Fibroblast of lung (primary cell): Measurements from ENCODE around the gene HIVEP3. TPM values are rescaled to one million over a fixed set of nuclear protein-coding genes. Genes with fewer than 3 reads are reported as not detected.

Experiments
- DNase-seq, 2 donors: peaks; one replicate each; pipeline versions ENCODE4 v3.0.0 to v3.0.0-alpha.2; 2010; ENCODE audit warnings: low read depth in 2 of 2
- H2AFZ ChIP-seq: 2 replicates; pipeline ENCODE4 v1.5.1; 2012; ENCODE audit warnings: low read length, control low read depth, inconsistent platforms
- H3K27ac ChIP-seq: 2 replicates; pipeline ENCODE4 v1.5.1; 2011; ENCODE audit warnings: low read length, control low read depth; ENCODE audit not compliant: insufficient read depth
- H3K27me3 ChIP-seq: 2 replicates; pipeline ENCODE4 v1.5.1; 2011; ENCODE audit warnings: mild to moderate bottlenecking, low read length; ENCODE audit not compliant: control insufficient read depth, insufficient read depth
- H3K36me3 ChIP-seq: 2 replicates; pipeline ENCODE4 v1.5.1; 2011; ENCODE audit warnings: low read length; ENCODE audit not compliant: control insufficient read depth, insufficient read depth
- H3K4me1 ChIP-seq: 2 replicates; pipeline ENCODE4 v1.5.1; 2011; ENCODE audit warnings: low read length; ENCODE audit not compliant: control insufficient read depth, insufficient read depth; ENCODE audit errors: extremely low read depth
- H3K4me2 ChIP-seq: 2 replicates; pipeline ENCODE4 v1.5.1; 2011; ENCODE audit warnings: low read length, control low read depth; ENCODE audit not compliant: insufficient read depth; ENCODE audit errors: extremely low read depth
- H3K4me3 ChIP-seq, 4 experiments: fragments of 200-600 bp in 1 of 4; sonication (generic) in 1 of 4; replicated peaks in 1 of 4; 2 replicates each; pipeline ENCODE4 v1.5.1; 2011 to 2016; ENCODE audit warnings: low read length in 4 of 4, low read depth in 3 of 4, mild to moderate bottlenecking in 3 of 4, control low read depth in 2 of 4, inconsistent platforms in 1 of 4, mixed read lengths in 1 of 4; ENCODE audit not compliant: insufficient read depth in 1 of 4; ENCODE audit errors: control extremely low read depth in 1 of 4
- H3K79me2 ChIP-seq: 2 replicates; pipeline ENCODE4 v1.5.1; 2012; ENCODE audit warnings: mild to moderate bottlenecking, low read length, inconsistent platforms; ENCODE audit not compliant: control insufficient read depth, insufficient read depth
- H3K9ac ChIP-seq: 2 replicates; pipeline ENCODE4 v1.5.1; 2011; ENCODE audit warnings: mild to moderate bottlenecking, low read length, control low read depth; ENCODE audit not compliant: insufficient read depth
- H3K9me3 ChIP-seq: 2 replicates; pipeline ENCODE4 v1.5.1; 2012; ENCODE audit warnings: low read depth, low read length; ENCODE audit not compliant: control insufficient read depth, insufficient read depth
- H4K20me1 ChIP-seq: 2 replicates; pipeline ENCODE4 v1.5.1; 2011; ENCODE audit warnings: low read length; ENCODE audit not compliant: control insufficient read depth, insufficient read depth; ENCODE audit errors: extremely low read depth
- EZH2 ChIP-seq: IDR thresholded peaks from 2 replicates; pipeline ENCODE4 v1.5.1; 2012; ENCODE audit warnings: low read length, control low read depth, mild to moderate bottlenecking; ENCODE audit errors: missing control alignments
- polyA plus RNA-seq, 2 donors: library from polyadenylated mRNA; depleted of rRNA in 1 of 2; stranded (reverse) in 1 of 2; unstranded in 1 of 2; fragments of >200 nt; gene quantifications; 2 replicates each; pipeline ENCODE4 v1.2.1, GENCODE V29; 2011 to 2012; ENCODE audit warnings: missing spikeins in 1 of 2
- total RNA-seq: library from RNA; depleted of rRNA; stranded (reverse); fragments of >200 nt; gene quantifications from 2 replicates; pipeline ENCODE4 v1.2.1, GENCODE V29; 2014
- TF ChIP-seq, protein P1 (sequence below), 2 donors: IDR thresholded peaks in 1 of 2; conservative IDR thresholded peaks in 1 of 2; 1 replicate in 1 of 2; 2 replicates in 1 of 2; pipeline ENCODE4 v1.5.1; 2011 to 2012; ENCODE audit warnings: low read length in 2 of 2, control low read depth in 1 of 2, inconsistent platforms in 1 of 2, low read depth in 1 of 2, mild to moderate bottlenecking in 1 of 2

HIVEP3 gene
- total and polyA plus RNA-seq, 2 donors (not counting 1 experiment from before 2014, with no cell fraction given) = 0.83 to 3.2 TPM

DNA sequence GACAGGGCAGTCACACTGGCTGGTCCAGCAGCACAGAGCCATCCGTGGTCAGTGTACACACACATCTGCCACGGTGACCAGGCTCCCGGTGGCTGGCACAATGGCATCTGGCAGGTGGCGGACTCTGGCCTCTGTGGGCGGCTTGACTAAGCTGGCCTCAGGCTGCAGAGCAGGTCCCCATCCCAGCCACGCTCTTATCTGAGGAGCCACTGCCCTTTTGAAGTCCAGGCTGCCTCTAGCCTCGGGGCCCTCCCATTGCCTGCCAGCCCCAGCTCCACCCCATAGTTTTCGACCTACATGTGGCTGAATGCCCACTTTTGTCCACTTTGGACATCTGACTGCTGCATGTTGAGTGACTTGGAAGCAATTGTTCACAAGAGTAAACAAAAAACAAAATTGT is 404.3 kb downstream of the HIVEP3 start:
- Histone ChIP-seq H3K36me3 (no peaks in the 10 kb centered on the region), H3K4me2 (no peak overlapping the region), H3K27me3 (no peaks in the 10 kb centered on the region), H3K9ac (no peak overlapping the region), H4K20me1 (no peaks in the 10 kb centered on the region), H3K27ac (no peak overlapping the region), H3K9me3 (no peaks in the 10 kb centered on the region), H3K4me3 (no peak overlapping the region), H3K79me2 (no peaks in the 10 kb centered on the region), H2AFZ (no peak overlapping the region), H3K4me1 (no peaks in the 10 kb centered on the region)
- no peak for TF ChIP-seq EZH2
- DNase-seq = no peak

DNA sequence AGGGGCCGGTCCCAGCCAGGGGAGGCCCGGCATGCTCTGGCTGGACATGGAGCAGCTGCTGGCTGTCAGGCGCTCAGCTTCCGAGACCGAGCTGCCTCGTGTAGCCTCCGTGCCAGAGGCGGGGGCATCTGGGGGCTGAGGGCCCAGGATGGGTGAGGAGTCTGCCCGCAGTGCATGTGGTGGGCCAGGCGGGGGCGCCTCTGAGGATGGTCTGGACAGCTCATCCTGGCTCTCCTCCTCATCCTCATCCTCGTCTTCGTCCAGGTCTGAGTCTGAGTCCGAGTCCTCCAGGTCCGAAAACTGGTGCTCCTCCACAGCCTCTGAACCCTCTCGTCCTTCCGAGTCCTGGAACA is 405.4 kb downstream of the HIVEP3 start:
- no peaks in the 10 kb centered on the region for H4K20me1 ChIP-seq
- no peak overlapping the region for H3K27ac ChIP-seq
- no peak overlapping the region for H2AFZ ChIP-seq
- no peaks in the 10 kb centered on the region for H3K4me1 ChIP-seq
- no peaks in the 10 kb centered on the region for H3K79me2 ChIP-seq
- no peak overlapping the region for H3K4me2 ChIP-seq
- no peak overlapping the region for H3K9ac ChIP-seq
- no peaks in the 10 kb centered on the region for H3K36me3 ChIP-seq
- TF ChIP-seq, protein P1, sequence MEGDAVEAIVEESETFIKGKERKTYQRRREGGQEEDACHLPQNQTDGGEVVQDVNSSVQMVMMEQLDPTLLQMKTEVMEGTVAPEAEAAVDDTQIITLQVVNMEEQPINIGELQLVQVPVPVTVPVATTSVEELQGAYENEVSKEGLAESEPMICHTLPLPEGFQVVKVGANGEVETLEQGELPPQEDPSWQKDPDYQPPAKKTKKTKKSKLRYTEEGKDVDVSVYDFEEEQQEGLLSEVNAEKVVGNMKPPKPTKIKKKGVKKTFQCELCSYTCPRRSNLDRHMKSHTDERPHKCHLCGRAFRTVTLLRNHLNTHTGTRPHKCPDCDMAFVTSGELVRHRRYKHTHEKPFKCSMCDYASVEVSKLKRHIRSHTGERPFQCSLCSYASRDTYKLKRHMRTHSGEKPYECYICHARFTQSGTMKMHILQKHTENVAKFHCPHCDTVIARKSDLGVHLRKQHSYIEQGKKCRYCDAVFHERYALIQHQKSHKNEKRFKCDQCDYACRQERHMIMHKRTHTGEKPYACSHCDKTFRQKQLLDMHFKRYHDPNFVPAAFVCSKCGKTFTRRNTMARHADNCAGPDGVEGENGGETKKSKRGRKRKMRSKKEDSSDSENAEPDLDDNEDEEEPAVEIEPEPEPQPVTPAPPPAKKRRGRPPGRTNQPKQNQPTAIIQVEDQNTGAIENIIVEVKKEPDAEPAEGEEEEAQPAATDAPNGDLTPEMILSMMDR (conservative IDR thresholded peaks at IDR 0.05 in 1 of 2, IDR thresholded peaks at IDR 0.05 in 1 of 2; ENCODE audit: low read depth in 1 of 2, low read length in 2 of 2) = peak; percentile 13 to 39
- TF ChIP-seq EZH2 = no peak
- H3K9me3 ChIP-seq = no peaks in the 10 kb centered on the region
- no peak for DNase-seq
- no peaks in the 10 kb centered on the region for H3K27me3 ChIP-seq
- no peak overlapping the region for H3K4me3 ChIP-seq

DNA sequence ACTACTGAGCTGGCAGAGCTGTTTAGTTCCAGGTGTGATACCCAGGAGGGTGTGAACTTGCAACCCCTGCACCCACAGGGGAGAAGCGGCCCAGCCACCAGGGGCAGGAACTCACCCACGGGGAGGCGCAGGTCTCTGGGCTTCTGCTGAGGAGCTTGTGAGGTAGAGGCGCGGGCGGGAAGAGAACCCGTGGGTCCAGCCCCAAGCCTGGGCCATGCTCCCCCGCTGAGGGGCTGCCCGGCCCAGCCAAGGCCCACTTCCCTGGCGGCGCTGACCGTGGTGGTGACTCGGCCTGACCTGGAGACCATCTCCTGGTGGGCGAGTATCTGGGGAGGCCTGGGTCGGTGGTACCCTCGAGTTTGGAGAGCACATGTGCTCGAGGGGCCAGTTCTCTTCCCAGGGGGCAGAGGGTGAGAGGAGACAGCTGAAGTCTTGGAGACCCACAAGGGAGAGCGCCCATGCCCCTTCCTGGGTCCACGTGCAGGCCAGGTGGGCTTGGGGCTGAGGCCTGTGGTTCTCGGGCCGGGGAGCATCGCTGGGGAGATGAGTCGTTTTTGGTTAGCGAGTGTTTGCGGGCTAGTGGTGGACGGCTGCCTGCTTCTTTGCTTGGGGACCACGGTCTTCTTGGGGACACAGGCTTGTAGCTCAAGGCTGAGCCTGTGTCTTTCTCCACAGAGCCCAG is 405.9 kb downstream of the HIVEP3 start:
- Histone ChIP-seq H3K4me1 (no peaks in the 10 kb centered on the region), H3K9ac (no peak overlapping the region), H3K27me3 (no peaks in the 10 kb centered on the region), H4K20me1 (no peaks in the 10 kb centered on the region), H3K4me3 (no peak overlapping the region), H2AFZ (no peak overlapping the region), H3K4me2 (no peak overlapping the region), H3K79me2 (no peaks in the 10 kb centered on the region), H3K36me3 (no peaks in the 10 kb centered on the region), H3K27ac (no peak overlapping the region), H3K9me3 (no peaks in the 10 kb centered on the region)
- no peak for DNase-seq
- TF ChIP-seq, protein P1 (conservative IDR thresholded peaks at IDR 0.05 in 1 of 2, IDR thresholded peaks at IDR 0.05 in 1 of 2; ENCODE audit: low read depth in 1 of 2, low read length in 2 of 2) = no peak
- no peak for TF ChIP-seq EZH2
